Ovary (tissue), 9 donors: ENCODE data around the gene NBDY. TPM values are rescaled to one million over a fixed set of nuclear protein-coding genes. Genes with fewer than 3 reads are reported as not detected.

ENCODE experiments used
- DNase-seq, 5 donors: peaks; one replicate each; pipeline ENCODE4 v3.0.0-alpha.2; 2019 to 2020
- H3K27ac ChIP-seq, 2 donors: fragments of 200-600 bp; one replicate each; pipeline versions ENCODE4 v1.5.1 to v1.8.0; 2019 to 2022
- H3K27me3 ChIP-seq: fragments of 200-600 bp; one replicate; pipeline ENCODE4 v1.8.0; 2022
- H3K36me3 ChIP-seq: fragments of 200-600 bp; sonication (generic); one replicate; pipeline ENCODE4 v1.5.1; 2019
- H3K4me1 ChIP-seq: one replicate; pipeline ENCODE4 v1.8.1; 2013; ENCODE audit warnings: mild to moderate bottlenecking, moderate library complexity; ENCODE audit not compliant: insufficient read depth
- H3K4me3 ChIP-seq: fragments of 200-600 bp; sonication (generic); one replicate; pipeline ENCODE4 v1.5.1; 2017
- H3K9me3 ChIP-seq, 2 donors: fragments of 200-600 bp in 1 of 2; sonication (generic) in 1 of 2; one replicate each; pipeline versions ENCODE4 v1.5.1 to v1.8.1; 2013 to 2019; ENCODE audit warnings: mild to moderate bottlenecking in 1 of 2, moderate library complexity in 1 of 2
- CTCF ChIP-seq, 3 donors: fragments of 450-650 bp in 2 of 3; fragments of 200-600 bp in 1 of 3; IDR thresholded peaks; one replicate each; pipeline versions ENCODE4 v1.5.1 to v1.8.0; 2016 to 2022; ENCODE audit warnings: antibody characterized with exemption in 3 of 3, mild to moderate bottlenecking in 1 of 3
- EP300 ChIP-seq: sonication (generic); formaldehyde crosslinking; IDR thresholded peaks from one replicate; pipeline ENCODE4 v1.6.1; 2017; ENCODE audit warnings: antibody characterized with exemption
- POLR2A ChIP-seq: fragments of 450-650 bp; IDR thresholded peaks from one replicate; pipeline ENCODE4 v1.6.1; 2017; ENCODE audit warnings: antibody characterized with exemption, mild to moderate bottlenecking, moderate library complexity
- WGBS, 3 donors: extraction: QIAGEN DNeasy Blood & Tissue Kit in 1 of 3; methylation state at CpG; one replicate each; pipeline versions ENCODE4 v1.1.5 to v1.1.7; 2013 to 2017; 5-methylcytosine and 5-hydroxymethylcytosine counted together
- intact Hi-C, 4 donors: fragments of 100-400 bp; cut with DNase I; formaldehyde crosslinking; loops; one replicate each; pipeline versions ENCODE4 v1.11.0 to v1.15.1; 2022 to 2023
- polyA plus RNA-seq, 2 donors: library from polyadenylated mRNA; stranded (reverse); fragments of 200-250 nt in 1 of 2; fragments of 350-450 nt in 1 of 2; fragmentation: Illumina TruSeq in 1 of 2; extraction: RNeasy Lipid Tissue Mini Kit (QIAGEN cat#74804) in 1 of 2; gene quantifications; one replicate each; pipeline ENCODE4 v1.2.3, GENCODE V29; 2013 to 2014
- total RNA-seq, 7 donors: library from RNA; depleted of rRNA in 2 of 7; stranded (reverse); fragments of >200 nt in 2 of 7; fragmentation: NEBNext Ultra II Directional in 3 of 7; extraction: Animal tissue kit (Norgen Biotek cat#: 25700) in 3 of 7; gene quantifications; one replicate each; pipeline versions ENCODE4 v1.1.0 to v1.2.4, GENCODE V29; 2016 to 2023
- donor health status: DM: no; HTN: no; CAD: no; lungs with moderate emphysema.
- donor health status: DM: no; HTN: no; CAD: no.
- donor health status: Bipolar disorder and iron deficiency.
- donor health status: DM: yes; HTN: yes; CAD: no.
- donor health status: DM: no; HTN: no; CAD: no.
- donor health status: DM: yes; HTN: yes; CAD: no.

The NBDY gene
- total and polyA plus RNA-seq, 9 donors, result 11.9 to 60.9 (median 35.1) TPM

DNA sequence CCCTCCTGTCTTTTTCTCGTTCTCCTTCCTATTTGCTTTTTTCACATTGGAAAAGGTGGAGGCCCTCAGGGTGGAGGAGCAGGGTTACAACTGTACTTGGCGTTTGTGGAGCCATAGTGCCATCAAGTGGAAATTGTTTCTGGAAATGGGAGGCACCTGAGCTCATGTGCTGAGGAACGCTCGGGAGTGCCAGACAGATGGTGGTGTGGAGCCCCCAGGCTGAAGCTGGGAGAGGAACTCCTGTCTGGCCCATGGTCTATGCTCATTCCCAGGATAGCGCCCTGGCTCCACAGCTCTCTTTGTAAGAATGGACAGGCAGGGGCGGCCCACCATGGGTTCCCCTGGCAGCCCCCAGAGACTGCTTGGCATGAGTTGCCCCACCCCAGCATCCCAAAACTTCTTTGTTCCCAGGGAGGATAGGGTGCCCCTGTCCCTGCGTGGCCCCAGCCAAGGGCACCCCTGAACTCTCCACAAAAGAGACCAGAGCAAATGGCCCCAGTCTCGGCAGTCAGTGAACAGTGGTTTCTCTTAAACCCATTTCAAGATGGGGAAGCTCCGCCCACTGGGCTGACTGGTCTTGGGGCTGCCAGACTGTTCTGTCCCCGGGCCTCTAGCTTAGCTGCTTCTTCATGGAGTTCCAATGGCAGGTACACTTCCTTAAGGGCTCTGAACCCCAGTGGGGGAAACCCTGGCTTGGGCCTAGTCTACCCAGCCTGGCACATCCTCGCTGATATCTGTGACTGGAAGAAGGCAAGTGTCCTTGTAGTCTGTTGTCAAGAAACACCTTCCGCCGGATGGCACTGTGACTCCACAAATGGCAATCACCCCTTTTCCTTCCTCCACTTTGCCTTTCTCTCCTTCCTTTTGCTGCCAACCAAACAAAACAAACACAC is 70.1 kb downstream of the NBDY start:
- H3K36me3 ChIP-seq, result no peaks in the 10 kb centered on the region
- H3K27ac ChIP-seq, result no peak overlapping the region
- DNase-seq, result peak in 4 of 5 donors; percentile 53 to 73 (median 64)
- H3K4me1 ChIP-seq, result no peaks in the 10 kb centered on the region
- WGBS, 3 donors, result 62 to 68% (median 63%) methylated on average over 13 of the region's 13 CpGs
- no peaks in the 10 kb centered on the region for H3K27me3 ChIP-seq
- no peaks in the 10 kb centered on the region for H3K9me3 ChIP-seq
- no peak overlapping the region for H3K4me3 ChIP-seq
- intact Hi-C loops, result no loop called here
- TF ChIP-seq CTCF (IDR thresholded peaks at IDR 0.05) (peak in 1 of 3 donors; percentile 21), EP300 (no peak)

- H3K9me3 ChIP-seq, result no peaks in the 10 kb centered on the region
- no peaks in the 10 kb centered on the region for H3K4me1 ChIP-seq
- DNase-seq, result no peak
- no peak overlapping the region for H3K27ac ChIP-seq
- no peaks in the 10 kb centered on the region for H3K36me3 ChIP-seq
- WGBS, 3 donors, result 63 to 66% (median 65%) methylated on average over 3 of the region's 3 CpGs
- intact Hi-C loops, result no loop called here
- no peaks in the 10 kb centered on the region for H3K27me3 ChIP-seq
- no peak for TF ChIP-seq CTCF (IDR thresholded peaks at IDR 0.05)
- TF ChIP-seq POLR2A, result no peak
- TF ChIP-seq EP300, result no peak
- no peak overlapping the region for H3K4me3 ChIP-seq
Observed at GRCh38 chrX:56800307-56800706, 71.3 kb downstream of the NBDY start.

DNA sequence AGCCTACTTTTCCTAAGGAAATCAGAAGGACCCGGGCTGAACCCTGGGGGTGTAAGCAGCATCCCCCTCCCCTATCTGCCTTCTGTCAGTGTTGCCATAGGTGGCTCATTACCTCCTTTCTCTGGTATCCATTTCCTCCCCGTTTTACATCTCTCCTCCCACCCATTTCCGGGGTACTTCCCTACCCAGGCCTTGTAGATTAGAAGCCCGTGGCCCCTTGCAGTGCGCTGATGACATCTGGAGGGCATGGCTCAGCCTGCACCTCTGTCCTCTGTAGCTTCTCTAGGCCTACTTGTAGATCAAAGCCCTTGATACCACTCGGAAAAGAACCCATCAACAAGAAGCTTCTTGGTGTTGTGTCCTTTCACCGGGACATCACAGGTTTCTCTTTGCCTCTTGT is 71.8 kb downstream of the NBDY start:
- Histone ChIP-seq H3K27ac (no peak overlapping the region), H3K27me3 (no peaks in the 10 kb centered on the region), H3K9me3 (no peaks in the 10 kb centered on the region), H3K4me3 (no peak overlapping the region), H3K36me3 (no peaks in the 10 kb centered on the region), H3K4me1 (no peaks in the 10 kb centered on the region)
- TF ChIP-seq CTCF (IDR thresholded peaks at IDR 0.05) (no peak), POLR2A (no peak), EP300 (no peak)
- intact Hi-C loops, result no loop called here
- no peak for DNase-seq
- 72 to 77% (median 74%) methylated on average over 7 of the region's 7 CpGs for WGBS, 3 donors

- no peaks in the 10 kb centered on the region for H3K4me1 ChIP-seq
- no peaks in the 10 kb centered on the region for H3K36me3 ChIP-seq
- no peaks in the 10 kb centered on the region for H3K9me3 ChIP-seq
- no peak overlapping the region for H3K4me3 ChIP-seq
- intact Hi-C loops, result no loop called here
- DNase-seq, result no peak
- H3K27me3 ChIP-seq, result no peaks in the 10 kb centered on the region
- H3K27ac ChIP-seq, result peak overlapping the region in 1 of 2 donors; percentile 79
- TF ChIP-seq POLR2A (no peak), EP300 (no peak), CTCF (IDR thresholded peaks at IDR 0.05) (no peak)
- WGBS, 3 donors, result 74 to 82% (median 81%) methylated on average over 4 of the region's 4 CpGs
Observed at GRCh38 chrX:56802428-56802827, 73.4 kb downstream of the NBDY start.
